PC-9 (cell line): ENCODE measurements around the gene CACHD1.
"Not testable (repeated sequence)": the region's sequence is repeated elsewhere in the genome, so short reads cannot be mapped to it uniquely, and the experiment has no call there.

Source experiments
- CTCF ChIP-seq: fragments of 200-600 bp; sonication (generic); conservative IDR thresholded peaks from 2 replicates; pipeline ENCODE4 v1.6.1; 2017; ENCODE audit warnings: mixed run types, antibody characterized with exemption, mild to moderate bottlenecking, moderate library complexity
- EZH2 ChIP-seq: fragments of 200-600 bp; sonication (generic); IDR thresholded peaks from 2 replicates; pipeline ENCODE4 v1.8.0; 2017; ENCODE audit warnings: antibody characterized with exemption, low read depth

GRCh38 chr1:64512206-64512605, 42.3 kb downstream of the CACHD1 start:
- TF ChIP-seq CTCF, EZH2: not testable (repeated sequence)
